Measurements from ENCODE around the gene ALG9. TPM values are rescaled to one million over a fixed set of nuclear protein-coding genes. Genes with fewer than 3 reads are reported as not detected.

Gene ALG9
- total and polyA plus RNA-seq, 2 of the 4 experiments (the other 2 are of a cell fraction) = 20.7 to 35.7 TPM

DNA sequence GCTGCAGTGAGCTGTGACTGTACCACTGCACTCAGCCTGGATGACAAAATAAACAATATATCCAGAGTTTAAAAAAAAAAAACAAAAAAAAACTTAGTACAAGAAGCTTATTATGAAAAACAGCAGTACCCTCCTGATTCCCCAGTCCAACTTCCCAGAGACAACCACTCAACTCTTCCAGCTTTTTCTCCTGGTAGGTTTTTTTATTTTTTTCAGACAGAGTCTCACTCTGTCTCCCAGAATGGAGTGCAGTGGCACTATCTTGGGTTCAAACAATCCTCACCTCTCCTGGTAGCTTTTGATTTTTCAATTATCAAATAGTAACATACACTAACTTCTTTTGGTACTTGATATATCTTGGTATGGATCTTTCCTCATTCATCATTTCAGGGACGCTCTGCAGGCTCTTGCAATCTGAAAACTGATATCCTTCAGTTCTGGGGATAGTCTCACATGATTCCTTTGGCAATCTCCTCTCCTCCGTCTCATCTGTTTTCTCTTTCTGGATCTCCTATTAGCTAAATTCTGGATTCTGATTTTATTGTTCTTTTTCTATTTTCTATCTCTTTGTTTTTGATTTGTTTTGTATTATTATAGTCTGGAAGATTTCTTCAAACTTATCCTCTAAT, 44.9 kb downstream of the ALG9 start:
- Histone ChIP-seq H2BK120ac (ENCODE audit: low read depth, low read length) (no peak overlapping the region), H2BK15ac (ENCODE audit: low read depth, low read length) (no peak overlapping the region), H2AK9ac (replicated peaks; ENCODE audit: low read depth, low read length, poor library complexity) (no peak overlapping the region), H2AK5ac (ENCODE audit: low read depth, low read length) (no peak overlapping the region), H3K18ac (ENCODE audit: low read depth, low read length) (no peak overlapping the region), H3K14ac (replicated peaks; ENCODE audit: low read depth, low read length) (no peak overlapping the region), H2BK20ac (ENCODE audit: low read depth, low read length) (no peak overlapping the region), H2BK5ac (ENCODE audit: low read depth, low read length, poor library complexity, severe bottlenecking) (no peak overlapping the region), H4K20me1 (ENCODE audit: insufficient read depth, low read length) (no peaks in the 10 kb centered on the region), H3K4me1 (ENCODE audit: control insufficient read depth, insufficient read depth, low read length) (no peaks in the 10 kb centered on the region; the same call in 1 of the 2 replicates), H3K9me1 (ENCODE audit: insufficient read depth, low read length) (no peaks in the 10 kb centered on the region), H3K4ac (ENCODE audit: low read depth, low read length) (no peak overlapping the region), H3K23ac (ENCODE audit: low read depth, low read length) (no peak overlapping the region), H3K56ac (ENCODE audit: extremely low read depth, insufficient read depth, low read length) (no peak overlapping the region), H4K91ac (ENCODE audit: insufficient read depth, low read depth, low read length) (no peak overlapping the region), H3K27ac (ENCODE audit: insufficient read depth, low read length) (no peak overlapping the region), H2AFZ (replicated peaks; ENCODE audit: low read length, poor library complexity) (no peak overlapping the region), H3K4me2 (ENCODE audit: low read depth, low read length) (no peak overlapping the region), H3K4me3 (ENCODE audit: insufficient read depth, low read depth, low read length) (no peak overlapping the region), H4K8ac (ENCODE audit: low read depth in 2 of 2, low read length in 2 of 2) (no peak overlapping the region), H3K36me3 (ENCODE audit: control insufficient read depth, insufficient read depth, low read length) (peaks cover 5% of the 10 kb centered on the region), H4K5ac (ENCODE audit: low read depth, low read length) (no peak overlapping the region), H3K9me3 (ENCODE audit: control insufficient read depth, insufficient read depth, low read length) (no peaks in the 10 kb centered on the region), H3K79me1 (ENCODE audit: low read depth in 1 of 2, low read length in 2 of 2) (no peaks in the 10 kb centered on the region; a peak in 1 of 4 replicates), H3K27me3 (ENCODE audit: control insufficient read depth, insufficient read depth, low read length) (no peaks in the 10 kb centered on the region), H3K9ac (ENCODE audit: low read depth, low read length) (no peak overlapping the region)
- ChIA-PET CTCF (interaction anchor here (0.7 kb wide), 1 partner anchor 373 kb away, joined by 3 read pairs; no protein-coding TSS in a partner anchor), POLR2A (ENCODE audit: unreplicated experiment) (interaction anchor here (0.6 kb wide), 1 partner anchor 15 kb away, joined by 10 read pairs; no protein-coding TSS in a partner anchor)
- DNase-seq (no peak), ATAC-seq (ENCODE audit: low read depth) (no peak)
- in situ Hi-C loops (cut with MboI; ENCODE audit: low sequenced_read_pairs) = no loop called here
- dilution Hi-C loops (cut with HindIII; ENCODE audit: low sequenced_read_pairs, unreplicated experiment) = no loop called here
- no TSS peak for BruUV-seq (replicated peaks)
- no CpG with 5 or more reads among the region's 2 CpGs for WGBS, 2 experiments (ENCODE audit: extremely low coverage in 2 of 2, insufficient read length in 1 of 2)
- no peak for TF ChIP-seq CHD1 (IDR thresholded peaks at IDR 0.05; ENCODE audit: low read depth, low read length)
- TF ChIP-seq MAZ (IDR thresholded peaks at IDR 0.05; ENCODE audit: borderline replicate concordance, low read depth, low read length) = no peak
- TF ChIP-seq, protein P1, sequence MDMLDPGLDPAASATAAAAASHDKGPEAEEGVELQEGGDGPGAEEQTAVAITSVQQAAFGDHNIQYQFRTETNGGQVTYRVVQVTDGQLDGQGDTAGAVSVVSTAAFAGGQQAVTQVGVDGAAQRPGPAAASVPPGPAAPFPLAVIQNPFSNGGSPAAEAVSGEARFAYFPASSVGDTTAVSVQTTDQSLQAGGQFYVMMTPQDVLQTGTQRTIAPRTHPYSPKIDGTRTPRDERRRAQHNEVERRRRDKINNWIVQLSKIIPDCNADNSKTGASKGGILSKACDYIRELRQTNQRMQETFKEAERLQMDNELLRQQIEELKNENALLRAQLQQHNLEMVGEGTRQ (IDR thresholded peaks at IDR 0.05; ENCODE audit: low read depth, low read length) = no peak
- TF ChIP-seq, protein P2, sequence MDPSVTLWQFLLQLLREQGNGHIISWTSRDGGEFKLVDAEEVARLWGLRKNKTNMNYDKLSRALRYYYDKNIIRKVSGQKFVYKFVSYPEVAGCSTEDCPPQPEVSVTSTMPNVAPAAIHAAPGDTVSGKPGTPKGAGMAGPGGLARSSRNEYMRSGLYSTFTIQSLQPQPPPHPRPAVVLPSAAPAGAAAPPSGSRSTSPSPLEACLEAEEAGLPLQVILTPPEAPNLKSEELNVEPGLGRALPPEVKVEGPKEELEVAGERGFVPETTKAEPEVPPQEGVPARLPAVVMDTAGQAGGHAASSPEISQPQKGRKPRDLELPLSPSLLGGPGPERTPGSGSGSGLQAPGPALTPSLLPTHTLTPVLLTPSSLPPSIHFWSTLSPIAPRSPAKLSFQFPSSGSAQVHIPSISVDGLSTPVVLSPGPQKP (IDR thresholded peaks at IDR 0.05; ENCODE audit: borderline replicate concordance, low read depth, low read length) = no peak
- TF ChIP-seq, protein P3, sequence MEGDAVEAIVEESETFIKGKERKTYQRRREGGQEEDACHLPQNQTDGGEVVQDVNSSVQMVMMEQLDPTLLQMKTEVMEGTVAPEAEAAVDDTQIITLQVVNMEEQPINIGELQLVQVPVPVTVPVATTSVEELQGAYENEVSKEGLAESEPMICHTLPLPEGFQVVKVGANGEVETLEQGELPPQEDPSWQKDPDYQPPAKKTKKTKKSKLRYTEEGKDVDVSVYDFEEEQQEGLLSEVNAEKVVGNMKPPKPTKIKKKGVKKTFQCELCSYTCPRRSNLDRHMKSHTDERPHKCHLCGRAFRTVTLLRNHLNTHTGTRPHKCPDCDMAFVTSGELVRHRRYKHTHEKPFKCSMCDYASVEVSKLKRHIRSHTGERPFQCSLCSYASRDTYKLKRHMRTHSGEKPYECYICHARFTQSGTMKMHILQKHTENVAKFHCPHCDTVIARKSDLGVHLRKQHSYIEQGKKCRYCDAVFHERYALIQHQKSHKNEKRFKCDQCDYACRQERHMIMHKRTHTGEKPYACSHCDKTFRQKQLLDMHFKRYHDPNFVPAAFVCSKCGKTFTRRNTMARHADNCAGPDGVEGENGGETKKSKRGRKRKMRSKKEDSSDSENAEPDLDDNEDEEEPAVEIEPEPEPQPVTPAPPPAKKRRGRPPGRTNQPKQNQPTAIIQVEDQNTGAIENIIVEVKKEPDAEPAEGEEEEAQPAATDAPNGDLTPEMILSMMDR (conservative IDR thresholded peaks at IDR 0.05; ENCODE audit: low read depth, low read length) = no peak
- no peak for TF ChIP-seq RAD21 (IDR thresholded peaks at IDR 0.05; ENCODE audit: low read length)
- no peak for TF ChIP-seq RCOR1 (IDR thresholded peaks at IDR 0.05; ENCODE audit: insufficient replicate concordance, low read length)
- intact Hi-C loops (cut with micrococcal nuclease) = no loop called here
